LNCaP clone FGC (cell line): ENCODE data around the gene SLC9B2.

Experiments used
- DNase-seq: peaks from one replicate; pipeline ENCODE4 v3.0.0-alpha.2; 2011; ENCODE audit warnings: low read depth
- H3K4me3 ChIP-seq: 2 replicates; pipeline ENCODE4 v1.5.1; 2011; ENCODE audit warnings: mild to moderate bottlenecking, low read depth, low read length, control low read depth
- CTCF ChIP-seq: IDR thresholded peaks from 2 replicates; pipeline ENCODE4 v1.5.1; 2012; ENCODE audit warnings: mild to moderate bottlenecking; ENCODE audit not compliant: control insufficient read depth, insufficient read depth; ENCODE audit errors: extremely low read depth

Gene SLC9B2

GRCh38 chr4:103021120-103021519 lies 55.4 kb downstream of the SLC9B2 start:
- no peak overlapping the region for H3K4me3 ChIP-seq
- no peak for TF ChIP-seq CTCF
- no peak for DNase-seq

- peak; percentile 94 for DNase-seq
- peak within 1 kb of the TSS; percentile 64 for H3K4me3 ChIP-seq
- no peak for TF ChIP-seq CTCF
These were observed 57.0 kb downstream of the SLC9B2 start, which contains the start of gene SLC9B1 for GRCh38 chr4:103019308-103020124. TSS of gene SLC9B1 (minus strand) at chr4:103019705. CDS start at chr4:102991711, 27,994 bp downstream.

- TF ChIP-seq CTCF: no peak
- DNase-seq: no peak
- H3K4me3 ChIP-seq: peak overlapping the region; percentile 64
These were observed 57.9 kb downstream of the SLC9B2 start for GRCh38 chr4:103018391-103019307.

- no peak overlapping the region for H3K4me3 ChIP-seq
- no peak for TF ChIP-seq CTCF
- DNase-seq: no peak
These were observed 64.0 kb downstream of the SLC9B2 start for GRCh38 chr4:103012551-103012950.

GRCh38 chr4:103012060-103012459 lies 64.5 kb downstream of the SLC9B2 start:
- no peak overlapping the region for H3K4me3 ChIP-seq
- DNase-seq: no peak
- TF ChIP-seq CTCF: no peak

GRCh38 chr4:103011378-103012025 lies 65.1 kb downstream of the SLC9B2 start:
- TF ChIP-seq CTCF: no peak
- DNase-seq: no peak
- H3K4me3 ChIP-seq: no peak overlapping the region
